NCI-H1092 treated with DMSO at 0.1 percent for 48 hours (cell line): Measurements from ENCODE around the gene HLCS.

ENCODE experiments used
- DNase-seq: peaks from one replicate; lab custom pipeline; 2025; lab: John Stamatoyannopoulos, UW

The HLCS gene

GRCh38 chr21:36881228-36881627 lies 85.2 kb downstream of the HLCS start:
- no peak for DNase-seq

- no peak for DNase-seq
Measured at GRCh38 chr21:36879827-36880226, 86.6 kb downstream of the HLCS start.

- no peak for DNase-seq
Measured at GRCh38 chr21:36877741-36878140, 88.7 kb downstream of the HLCS start.

GRCh38 chr21:36874665-36875064 lies 91.8 kb downstream of the HLCS start:
- DNase-seq, result no peak

GRCh38 chr21:36873513-36873912 lies 93.0 kb downstream of the HLCS start:
- DNase-seq, result no peak

- DNase-seq, result no peak
Measured at GRCh38 chr21:36867291-36867905, 99.1 kb downstream of the HLCS start.

- DNase-seq, result no peak
Measured at GRCh38 chr21:36866419-36866818, 100.0 kb downstream of the HLCS start.

GRCh38 chr21:36864974-36865373 lies 101.5 kb downstream of the HLCS start:
- no peak for DNase-seq

GRCh38 chr21:36863260-36863659 lies 103.2 kb downstream of the HLCS start:
- no peak for DNase-seq

- DNase-seq, result no peak
Measured at GRCh38 chr21:36861595-36862323, 104.7 kb downstream of the HLCS start.

- DNase-seq, result no peak
Measured at GRCh38 chr21:36860736-36861594, 105.5 kb downstream of the HLCS start.

GRCh38 chr21:36859744-36860501 lies 106.5 kb downstream of the HLCS start:
- DNase-seq, result no peak

- DNase-seq, result no peak
Measured at GRCh38 chr21:36858320-36858957, 108.0 kb downstream of the HLCS start.

- no peak for DNase-seq
Measured at GRCh38 chr21:36856643-36857042, 109.8 kb downstream of the HLCS start.

GRCh38 chr21:36854391-36854790 lies 112.1 kb downstream of the HLCS start:
- DNase-seq, result peak; percentile 23

- DNase-seq, result no peak
Measured at GRCh38 chr21:36852864-36853263, 113.6 kb downstream of the HLCS start.

GRCh38 chr21:36852293-36852692 lies 114.2 kb downstream of the HLCS start:
- no peak for DNase-seq

GRCh38 chr21:36851121-36851520 lies 115.3 kb downstream of the HLCS start:
- no peak for DNase-seq

- no peak for DNase-seq
Measured at GRCh38 chr21:36850372-36850771, 116.1 kb downstream of the HLCS start.

- no peak for DNase-seq
Measured at GRCh38 chr21:36849461-36850105, 116.9 kb downstream of the HLCS start.

- DNase-seq, result no peak
Measured at GRCh38 chr21:36848730-36849274, 117.7 kb downstream of the HLCS start.
